Measurements from ENCODE around the gene ZNF784. TPM values are rescaled to one million over a fixed set of nuclear protein-coding genes. Genes with fewer than 3 reads are reported as not detected.

Gene ZNF784
- total and polyA plus RNA-seq, 2 of the 8 experiments (the other 6 are each of a cell fraction or from before 2014, with no cell fraction given), result 6.5 to 8.0 TPM

DNA sequence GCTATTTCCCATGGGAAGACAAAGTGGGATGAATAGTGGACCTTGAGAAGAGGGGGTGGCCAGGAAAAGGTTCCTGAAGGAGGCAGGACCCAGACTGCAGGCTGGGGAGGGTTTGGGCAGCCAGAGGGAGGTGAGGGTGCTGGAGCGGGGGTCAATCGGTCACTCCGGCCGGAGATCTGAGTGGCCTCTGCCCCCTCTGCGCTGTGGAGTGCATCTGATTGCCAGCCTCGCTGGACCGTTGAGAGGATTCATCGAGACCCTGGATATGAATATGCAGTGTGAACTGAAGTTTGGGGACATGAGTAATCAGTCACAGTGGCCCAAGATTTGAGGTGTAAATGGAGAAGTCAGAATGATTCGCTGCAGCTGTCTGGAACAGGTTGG, 11.0 kb upstream of the ZNF784 start:
- CTCF ChIA-PET (ENCODE audit: partially characterized antibody), result interaction anchor here (2.6 kb wide), 1 partner anchor 29 kb away, joined by 9 read pairs; the partner anchor contains the start of gene ZNF865
- H3K27ac ChIP-seq (ENCODE audit: low read depth, low read length), result peak overlapping the region; percentile 84

More for the DNA sequence above, 11.0 kb upstream of the ZNF784 start:
- peak overlapping the region; percentile 26 for H3K18ac ChIP-seq (ENCODE audit: extremely low read depth, low read length)
- peaks cover 13% of the 10 kb centered on the region for H3K79me1 ChIP-seq (ENCODE audit: low read depth, low read length)
- H2AK5ac ChIP-seq (ENCODE audit: low read depth, low read length), result no peak overlapping the region; the same call in 1 of the 2 replicates
- H3K4me3 ChIP-seq (ENCODE audit: extremely low read depth in 1 of 4, insufficient read depth in 2 of 4, low read depth in 3 of 4, low read length in 4 of 4), result peak overlapping the region; percentile 68 to 99 (median 92)
- peak overlapping the region; percentile 89; the same call in 1 of the 2 replicates for H4K8ac ChIP-seq (ENCODE audit: extremely low read depth, insufficient read depth, low read length)
- H3K4ac ChIP-seq (replicated peaks; ENCODE audit: insufficient read length, low read depth, low read length), result no peak overlapping the region
- H2BK5ac ChIP-seq (ENCODE audit: low read depth, low read length), result peak overlapping the region; percentile 95
- peak overlapping the region; percentile 78 to 91 for H3K4me2 ChIP-seq (ENCODE audit: insufficient read depth in 1 of 2, low read depth in 2 of 2, low read length in 2 of 2)
- peak overlapping the region; percentile 79 for H4K5ac ChIP-seq (ENCODE audit: insufficient read length, low read depth, low read length)
- no peak overlapping the region for H2BK20ac ChIP-seq (ENCODE audit: low read length)
- peaks cover 4 to 25% of the 10 kb centered on the region in 2 experiments; a peak in 3 of 4 replicates for H3K79me2 ChIP-seq (ENCODE audit: control insufficient read depth in 1 of 2, insufficient read depth in 2 of 2, low read length in 2 of 2)
- H3K9ac ChIP-seq (replicated peaks in 1 of 4; ENCODE audit: extremely low read depth in 1 of 4, low read depth in 3 of 4, low read length in 3 of 4), result peak overlapping the region; percentile 75 to 88 (median 80)
- POLR2A ChIA-PET (ENCODE audit: partially characterized antibody), result interaction anchor here (0.8 to 8.8 kb wide), 5 partner anchors 11 to 149 kb away, joined by 3 to 96 read pairs (median 4); partner anchors contain the start of genes CCDC106, ZNF581 and ZNF784
- H3K27me3 ChIP-seq (replicated peaks in 1 of 4; ENCODE audit: control insufficient read depth in 3 of 4, extremely low read depth in 1 of 4, insufficient read depth in 3 of 4, low read length in 3 of 4), result no peaks in the 10 kb centered on the region
- peaks cover 3 to 10% of the 10 kb centered on the region in 2 experiments for H4K20me1 ChIP-seq (replicated peaks in 1 of 2; ENCODE audit: control insufficient read depth in 1 of 2, insufficient read depth in 2 of 2, low read length in 2 of 2)
- H3K9me3 ChIP-seq (ENCODE audit: insufficient read depth in 2 of 2, low read depth in 1 of 2, low read length in 1 of 2), result no peaks in the 10 kb centered on the region; a peak in 1 of 4 replicates
- peaks cover 6 to 9% (median 6%) of the 10 kb centered on the region in 4 experiments for H3K4me1 ChIP-seq (replicated peaks in 1 of 4; ENCODE audit: control insufficient read depth in 3 of 4, insufficient read depth in 4 of 4, low read length in 3 of 4)
- H2AFZ ChIP-seq (ENCODE audit: low read length), result no peak overlapping the region
- H4K91ac ChIP-seq (replicated peaks; ENCODE audit: insufficient read length, low read length), result peak overlapping the region; percentile 8
- H2BK12ac ChIP-seq (ENCODE audit: low read depth, low read length), result 0 out of 2 replicates have a peak overlapping the region, but pooled peaks have one; percentile 39
- no peak overlapping the region for H3K23ac ChIP-seq (ENCODE audit: insufficient read length)
- no peak overlapping the region for H2BK120ac ChIP-seq (replicated peaks; ENCODE audit: low read depth, low read length)
- no peak for FAIRE-seq
- no peak overlapping the region for H3K14ac ChIP-seq (ENCODE audit: insufficient read length)
- H3K23me2 ChIP-seq (ENCODE audit: low read depth, low read length), result peaks cover 11% of the 10 kb centered on the region
- H2BK15ac ChIP-seq (ENCODE audit: low read length), result peak overlapping the region; percentile 46; the same call in 1 of the 2 replicates
- no peak for DNase-seq (ENCODE audit: low read depth in 1 of 2, low spot score in 2 of 2)
- 18% methylated on average over 9 of the region's 9 CpGs; no CpG with 5 or more reads in 1 of the 2 experiments for WGBS, 2 experiments (ENCODE audit: extremely low coverage in 1 of 2, insufficient coverage in 1 of 2, insufficient read length in 1 of 2, insufficient replicate concordance in 2 of 2, low coverage in 1 of 2, low lambda C conversion rate in 2 of 2, missing lambda C conversion rate in 1 of 2)
- H3K36me3 ChIP-seq (ENCODE audit: control insufficient read depth in 2 of 4, insufficient read depth in 4 of 4, low read length in 3 of 4), result no peaks in the 10 kb centered on the region
- H3K56ac ChIP-seq (replicated peaks; ENCODE audit: insufficient read length, low read depth, low read length), result peak overlapping the region; percentile 5
